Left lobe of liver (tissue), 2 donors: ENCODE data around the gene MFNG. TPM values are rescaled to one million over a fixed set of nuclear protein-coding genes. Genes with fewer than 3 reads are reported as not detected.

Experiments
- ATAC-seq: fragments of 200-7000 bp; cut with Tn5 transposase; one replicate; pipeline ENCODE4 v1.9.1; 2020; ENCODE audit warnings: mild to moderate bottlenecking, moderate library complexity
- DNase-seq: peaks from one replicate; pipeline ENCODE4 v3.0.0-alpha.2; 2020; ENCODE audit warnings: low spot score
- total RNA-seq: library from RNA; stranded (reverse); gene quantifications from one replicate; pipeline ENCODE4 v1.2.1, GENCODE V29; 2021
- donor health status: DM: no; HTN: no; CAD: no; lungs with moderate emphysema.
- donor health status: DM: no; HTN: yes; CAD: no.

Gene MFNG
- total RNA-seq, 1 donor from 2014 or later, result 8.0 TPM

- ATAC-seq, result peak; percentile 60
- peak; percentile 60 for DNase-seq
These were observed 31.1 kb downstream of the MFNG start for GRCh38 chr22:37454857-37455686.

GRCh38 chr22:37453696-37454095, 32.5 kb downstream of the MFNG start:
- DNase-seq (no peak), ATAC-seq (no peak)

- no peak for DNase-seq
- ATAC-seq, result no peak
These were observed 35.0 kb downstream of the MFNG start for GRCh38 chr22:37451218-37451617.

- DNase-seq (no peak), ATAC-seq (no peak)
These were observed 36.7 kb downstream of the MFNG start for GRCh38 chr22:37449331-37450001.

GRCh38 chr22:37448516-37449127, 37.6 kb downstream of the MFNG start:
- no peak for DNase-seq
- no peak for ATAC-seq

GRCh38 chr22:37445501-37445900, 40.7 kb downstream of the MFNG start:
- ATAC-seq, result peak; percentile 51
- no peak for DNase-seq

GRCh38 chr22:37443977-37444376, 42.2 kb downstream of the MFNG start:
- DNase-seq (no peak), ATAC-seq (peak; percentile 50)

GRCh38 chr22:37443086-37443485, 43.1 kb downstream of the MFNG start:
- ATAC-seq, result no peak
- no peak for DNase-seq

GRCh38 chr22:37442537-37442936, 43.6 kb downstream of the MFNG start:
- ATAC-seq (peak; percentile 69), DNase-seq (no peak)

GRCh38 chr22:37442135-37442534, 44.0 kb downstream of the MFNG start:
- ATAC-seq (no peak), DNase-seq (no peak)

- DNase-seq (no peak), ATAC-seq (no peak)
These were observed 45.3 kb downstream of the MFNG start for GRCh38 chr22:37440875-37441274.

- DNase-seq (no peak), ATAC-seq (no peak)
These were observed 46.8 kb downstream of the MFNG start for GRCh38 chr22:37439347-37439746.

GRCh38 chr22:37435970-37436603, 50.1 kb downstream of the MFNG start:
- DNase-seq (no peak), ATAC-seq (no peak)

GRCh38 chr22:37433786-37434185, 52.4 kb downstream of the MFNG start:
- ATAC-seq (peak; percentile 45), DNase-seq (no peak)

- DNase-seq (no peak), ATAC-seq (no peak)
These were observed 53.5 kb downstream of the MFNG start for GRCh38 chr22:37432708-37433054.

- no peak for ATAC-seq
These were observed 54.1 kb downstream of the MFNG start for GRCh38 chr22:37431801-37432707.

GRCh38 chr22:37431366-37431765, 54.8 kb downstream of the MFNG start:
- ATAC-seq, result no peak
- no peak for DNase-seq

More at GRCh38 chr22:37431801-37432707, 54.1 kb downstream of the MFNG start:
- DNase-seq, result no peak

- no peak for ATAC-seq
- DNase-seq, result no peak
These were observed 55.2 kb downstream of the MFNG start for GRCh38 chr22:37430941-37431340.

- DNase-seq (no peak), ATAC-seq (peak; percentile 65)
These were observed 57.3 kb downstream of the MFNG start for GRCh38 chr22:37428649-37429586.
